GM18520 (cell line): Measurements from ENCODE around the gene ABCF1.
"Not testable (repeated sequence)": the region's sequence is repeated elsewhere in the genome, so short reads cannot be mapped to it uniquely, and the experiment has no call there.

Source experiments
- ATAC-seq: cut with Tn5 transposase; IDR thresholded peaks from one replicate; pipeline ENCODE4 v1.9.1; 2021; ENCODE audit not compliant: unreplicated experiment

ABCF1 gene

DNA sequence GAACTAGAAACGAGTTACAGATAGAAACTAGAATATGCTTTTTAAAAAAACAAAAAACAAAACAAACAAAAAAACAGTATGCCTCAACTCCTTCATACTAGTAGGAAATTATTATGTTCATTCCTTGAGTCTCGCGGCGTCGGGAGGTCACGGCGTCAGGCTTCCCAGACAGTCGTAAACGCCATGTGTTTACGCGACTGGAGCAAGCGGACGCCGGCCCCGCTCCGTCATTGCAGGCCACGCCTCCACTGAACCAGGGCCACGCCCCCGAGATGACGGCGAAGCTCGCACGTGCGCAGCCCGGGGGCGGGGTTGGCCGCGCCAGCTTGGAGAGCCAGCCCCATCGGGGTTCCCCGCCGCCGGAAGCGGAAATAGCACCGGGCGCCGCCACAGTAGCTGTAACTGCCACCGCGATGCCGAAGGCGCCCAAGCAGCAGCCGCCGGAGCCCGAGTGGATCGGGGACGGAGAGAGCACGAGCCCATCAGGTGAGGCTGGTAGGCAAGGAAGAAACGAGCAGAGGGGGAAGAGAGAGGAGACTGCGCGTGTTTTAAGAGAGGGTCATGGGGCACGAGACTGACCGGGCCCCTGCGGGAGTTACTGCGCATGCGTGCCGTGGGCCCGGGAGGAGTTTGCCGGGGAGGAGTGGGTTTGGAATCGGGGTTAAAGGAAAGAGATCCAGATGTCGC lies at the start of gene ABCF1:
Gene ABCF1 (plus strand): TSS at position 368 of the 687 bp plus-strand sequence. CDS start 46 bp downstream, at position 414.
- peak; percentile 80 for ATAC-seq

- ATAC-seq, result not testable (repeated sequence)
These were observed 49.3 kb upstream of the ABCF1 start for GRCh38 chr6:30521952-30522351.

DNA sequence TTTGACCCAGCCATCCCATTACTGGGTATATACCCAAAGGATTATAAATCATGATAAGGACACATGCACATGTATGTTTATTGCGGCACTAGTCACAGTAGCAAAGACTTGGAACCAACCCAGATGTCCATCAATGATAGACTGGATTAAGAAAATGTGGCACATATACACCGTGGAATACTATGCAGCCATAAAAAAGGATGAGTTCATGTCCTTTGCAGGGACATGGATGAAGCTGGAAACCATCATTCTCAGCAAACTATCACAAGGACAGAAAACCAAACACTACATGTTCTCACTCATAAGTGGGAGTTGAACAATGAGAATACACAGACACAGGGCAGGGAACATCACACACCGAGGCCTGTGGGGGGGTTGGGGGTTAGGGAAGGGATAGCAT lies 44.8 kb upstream of the ABCF1 start:
- not testable (repeated sequence) for ATAC-seq

DNA sequence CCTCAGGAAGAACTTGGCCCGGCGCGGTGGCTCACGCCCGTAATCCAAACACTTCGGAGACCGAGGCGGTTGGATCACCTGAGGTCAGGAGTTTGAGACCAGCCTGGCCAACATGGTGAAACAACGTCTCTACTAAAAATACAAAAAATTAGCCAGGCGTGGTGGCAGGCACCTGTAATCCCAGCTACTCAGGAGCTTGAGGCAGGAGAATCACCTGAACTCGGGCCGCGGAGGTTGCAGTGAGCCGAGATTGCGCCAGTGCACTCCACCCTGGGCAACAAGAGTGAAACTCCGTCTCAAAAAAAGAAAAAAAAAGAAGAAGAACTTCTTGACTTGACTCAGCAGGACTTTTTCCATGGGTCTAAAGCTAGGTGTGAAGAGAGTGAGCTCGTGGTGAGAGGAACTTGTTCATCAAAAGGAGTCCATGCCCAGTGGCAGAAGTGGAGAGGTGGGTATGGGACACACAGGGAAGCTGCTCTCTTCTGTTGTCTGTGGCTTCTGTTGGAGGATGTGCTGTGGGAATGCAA lies 41.8 kb upstream of the ABCF1 start:
- peak; percentile 32 for ATAC-seq

DNA sequence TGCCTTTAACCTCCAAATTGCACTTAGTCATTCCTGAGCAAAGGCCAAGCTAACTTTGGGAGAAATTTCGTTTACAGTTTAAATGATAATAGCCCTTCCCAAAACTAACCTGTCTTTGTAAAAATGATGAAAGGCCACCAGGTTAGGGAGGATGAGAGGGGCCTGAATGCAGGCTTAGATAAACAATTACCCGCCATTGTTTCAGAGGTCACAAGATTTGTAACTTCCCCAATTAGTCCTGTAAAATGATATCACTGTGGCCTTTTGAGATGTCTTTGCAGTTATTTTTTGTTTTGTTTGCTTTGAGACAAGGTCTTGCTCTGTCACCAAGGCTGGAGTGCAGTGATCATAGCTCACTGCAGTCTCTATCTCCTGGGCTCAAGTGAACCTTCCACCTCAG lies 41.2 kb upstream of the ABCF1 start:
- no peak for ATAC-seq

- no peak for ATAC-seq
These were observed 37.6 kb upstream of the ABCF1 start for GRCh38 chr6:30533460-30534294.

- ATAC-seq, result no peak
These were observed 33.3 kb upstream of the ABCF1 start for GRCh38 chr6:30537931-30538330.

- ATAC-seq, result no peak
These were observed 29.5 kb upstream of the ABCF1 start for GRCh38 chr6:30541515-30542403.

- ATAC-seq, result no peak
These were observed 28.9 kb upstream of the ABCF1 start for GRCh38 chr6:30542404-30542725.

- no peak for ATAC-seq
These were observed 28.3 kb upstream of the ABCF1 start for GRCh38 chr6:30542915-30543314.

DNA sequence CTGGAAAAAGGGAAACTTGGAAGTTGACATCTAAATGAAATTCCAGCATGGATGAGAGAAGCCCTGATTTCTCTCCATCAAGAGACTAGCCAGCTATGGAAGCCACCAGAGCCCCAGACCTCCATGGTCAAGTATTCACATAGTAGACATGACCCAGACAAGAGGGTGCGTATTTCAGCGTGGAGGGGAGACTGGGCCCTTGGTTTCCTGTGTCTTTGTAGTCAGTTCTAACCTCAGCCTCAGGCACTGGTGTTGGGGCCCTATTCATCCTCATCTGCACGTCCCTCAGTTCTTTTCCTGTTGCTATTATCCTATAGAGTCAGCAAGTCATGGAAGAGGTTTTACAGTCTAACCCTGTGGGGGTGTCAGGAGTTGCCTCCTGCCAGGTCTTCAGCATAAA lies 27.4 kb upstream of the ABCF1 start:
- ATAC-seq, result no peak

DNA sequence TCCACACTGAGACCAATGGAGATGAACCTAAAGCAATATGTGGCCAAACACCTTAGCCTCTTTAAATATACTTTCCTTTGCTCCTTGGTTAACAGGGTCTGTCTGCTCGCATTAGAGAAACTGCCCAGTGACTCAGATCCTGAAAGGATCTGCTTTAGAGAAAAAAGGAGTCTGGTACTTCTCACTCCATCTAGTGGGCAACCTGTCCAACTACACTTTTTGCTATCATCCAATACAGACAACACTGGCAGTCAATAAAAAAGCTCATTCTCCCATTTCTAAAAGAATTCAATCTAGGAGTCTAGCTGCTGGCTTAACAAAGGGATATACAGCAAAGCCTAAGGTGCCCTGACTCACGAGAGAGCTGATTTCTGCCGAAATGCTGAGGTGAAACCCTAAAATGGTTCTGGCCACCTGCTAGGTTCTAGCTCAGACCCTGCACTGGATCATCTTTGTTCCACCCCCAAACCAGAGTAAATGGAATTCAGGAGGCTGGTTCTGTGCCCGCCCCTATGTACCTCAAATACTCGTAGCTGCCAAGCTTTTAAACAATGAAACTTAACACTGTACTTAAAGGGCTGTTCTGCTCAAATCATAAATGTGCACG lies 26.5 kb upstream of the ABCF1 start:
- ATAC-seq, result no peak

DNA sequence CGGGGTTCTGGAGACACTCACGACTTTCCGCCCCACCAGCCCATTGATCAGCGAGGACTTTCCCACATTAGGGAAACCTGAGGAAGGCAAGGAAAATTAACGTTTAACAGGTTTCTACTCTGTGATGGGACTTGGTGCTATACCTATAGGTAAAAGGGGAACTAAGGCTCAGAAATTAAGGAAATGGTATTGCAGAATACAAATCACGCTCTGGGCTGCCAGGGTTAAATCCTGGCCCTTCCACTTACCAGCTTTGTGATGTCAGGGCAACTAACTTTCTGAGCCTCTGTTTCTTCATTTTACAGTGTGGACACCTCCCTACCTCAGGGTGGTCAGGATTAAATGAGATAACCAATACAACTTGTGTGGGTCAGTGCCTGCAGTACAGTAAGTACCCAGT lies 23.8 kb upstream of the ABCF1 start:
- no peak for ATAC-seq

- no peak for ATAC-seq
These were observed 22.9 kb upstream of the ABCF1 start for GRCh38 chr6:30548375-30548774.

DNA sequence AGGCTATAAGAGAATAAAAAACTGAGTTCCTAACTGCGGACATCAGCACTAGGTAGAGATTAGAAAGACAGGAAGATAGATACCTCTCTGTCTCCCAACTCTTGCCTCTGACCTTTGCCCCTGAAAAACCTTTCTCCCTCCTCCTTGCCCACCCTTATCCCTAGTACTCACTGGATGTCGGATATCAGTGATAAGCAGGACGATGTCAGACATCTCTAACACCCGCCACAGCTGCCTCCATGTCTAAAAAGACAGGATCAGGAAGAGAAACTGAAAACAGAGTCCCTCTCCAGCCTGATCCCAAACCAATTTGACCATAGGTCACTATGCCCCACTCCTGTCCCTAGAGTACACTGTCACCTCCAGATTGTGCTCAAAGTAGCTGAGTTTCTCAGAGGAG lies 16.8 kb upstream of the ABCF1 start:
- no peak for ATAC-seq

GRCh38 chr6:30554962-30555815 lies 16.1 kb upstream of the ABCF1 start:
- no peak for ATAC-seq

DNA sequence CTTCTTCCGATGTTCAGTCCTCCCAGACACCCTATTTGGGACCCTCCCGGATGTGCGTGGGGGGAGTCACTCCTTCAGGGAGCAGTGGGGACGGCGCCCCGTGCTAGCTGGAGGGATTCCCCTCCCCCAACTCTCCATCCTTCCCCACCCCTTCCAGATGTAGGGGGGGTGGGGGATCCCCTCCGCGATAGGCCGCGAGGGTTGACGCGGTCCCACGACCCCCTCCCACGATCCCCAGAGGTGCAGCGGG lies 15.5 kb upstream of the ABCF1 start:
- no peak for ATAC-seq

DNA sequence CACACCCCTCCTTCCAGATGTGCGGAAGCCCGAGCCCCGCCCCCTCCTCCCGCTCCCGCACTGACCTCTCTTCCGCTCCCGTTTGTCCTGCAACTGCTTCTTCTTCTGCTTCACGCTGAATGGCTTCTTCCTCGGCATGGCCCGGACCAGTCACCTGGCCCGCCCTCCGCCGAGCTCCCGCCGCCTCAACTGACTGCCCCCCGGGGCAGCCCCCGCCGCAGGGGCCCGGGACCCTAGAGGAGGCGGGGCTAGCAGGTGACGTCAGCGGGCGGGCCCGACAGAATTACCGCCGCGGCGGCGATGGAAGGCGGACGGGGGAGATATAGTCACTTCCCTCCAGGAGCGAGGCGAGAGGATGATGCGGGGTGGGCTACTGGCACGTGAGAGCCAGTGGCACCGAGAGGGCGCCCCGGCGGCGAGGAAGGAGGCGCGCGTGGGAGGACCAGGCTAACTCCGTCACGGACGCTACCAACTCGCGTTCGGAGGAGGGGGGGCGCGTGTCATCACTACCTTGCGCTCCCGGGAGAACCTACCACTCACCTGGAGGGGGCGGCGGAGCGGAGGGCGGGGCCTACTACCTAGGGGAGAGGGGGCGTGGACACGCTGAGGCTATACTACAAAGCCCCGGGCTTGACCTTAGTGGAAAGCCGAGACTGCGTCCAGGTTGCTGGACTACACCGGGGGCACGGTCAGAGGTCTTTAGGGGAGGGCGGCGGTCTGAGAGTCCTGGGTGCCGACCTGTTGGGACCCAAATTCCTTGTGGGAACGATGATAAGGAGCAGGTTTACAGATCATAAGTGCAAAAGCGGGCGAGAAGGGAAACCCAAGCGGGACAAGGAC lies 15.0 kb upstream of the ABCF1 start, which contains the start of gene GNL1:
Gene GNL1 (minus strand): TSS at position 424 of the 840 bp plus-strand sequence. CDS start 286 bp downstream, at position 138.
- ATAC-seq, result peak; percentile 56
